IPS-20b (cell line): ENCODE results near the gene SGK1.
"Not testable (repeated sequence)": the region's sequence is repeated elsewhere in the genome, so short reads cannot be mapped to it uniquely, and the experiment has no call there.

Source experiments
- H3K27ac ChIP-seq: one replicate; pipeline ENCODE4 v1.5.1; 2013; ENCODE audit warnings: low read length
- H3K27me3 ChIP-seq: 2 replicates; pipeline ENCODE4 v1.6.1; 2013; ENCODE audit warnings: mild to moderate bottlenecking, low read length, inconsistent platforms; ENCODE audit not compliant: insufficient read depth
- H3K36me3 ChIP-seq: 2 replicates; pipeline ENCODE4 v1.6.1; 2013; ENCODE audit warnings: low read depth, mild to moderate bottlenecking, inconsistent platforms, low read length, moderate library complexity; ENCODE audit not compliant: insufficient read depth
- H3K4me1 ChIP-seq: 2 replicates; pipeline ENCODE4 v1.6.1; 2013; ENCODE audit warnings: mild to moderate bottlenecking, control low read depth, inconsistent platforms, low read length, moderate library complexity; ENCODE audit not compliant: insufficient read depth
- H3K4me3 ChIP-seq: 2 replicates; pipeline ENCODE4 v1.5.1; 2013; ENCODE audit warnings: mild to moderate bottlenecking, low read length, inconsistent platforms
- H3K9ac ChIP-seq: 2 replicates; pipeline ENCODE4 v1.6.1; 2013; ENCODE audit warnings: low read depth, mild to moderate bottlenecking, inconsistent platforms, low read length, moderate library complexity
- H3K9me3 ChIP-seq: 2 replicates; pipeline ENCODE4 v1.6.1; 2013; ENCODE audit warnings: mild to moderate bottlenecking, low read depth, low read length, inconsistent platforms; ENCODE audit not compliant: insufficient read depth

SGK1 gene

GRCh38 chr6:134207421-134207820, 110.5 kb downstream of the SGK1 start:
- no peak overlapping the region for H3K4me3 ChIP-seq
- no peaks in the 10 kb centered on the region for H3K9me3 ChIP-seq
- H3K9ac ChIP-seq: no peak overlapping the region
- H3K4me1 ChIP-seq: no peaks in the 10 kb centered on the region
- no peaks in the 10 kb centered on the region for H3K27me3 ChIP-seq
- H3K36me3 ChIP-seq: no peaks in the 10 kb centered on the region
- H3K27ac ChIP-seq: no peak overlapping the region

- H3K4me3 ChIP-seq: no peak overlapping the region
- no peaks in the 10 kb centered on the region for H3K4me1 ChIP-seq
- H3K27ac ChIP-seq: no peak overlapping the region
- H3K9me3 ChIP-seq: no peaks in the 10 kb centered on the region
- H3K36me3 ChIP-seq: no peaks in the 10 kb centered on the region
- no peak overlapping the region for H3K9ac ChIP-seq
- H3K27me3 ChIP-seq: no peaks in the 10 kb centered on the region
These were observed 112.5 kb downstream of the SGK1 start for GRCh38 chr6:134205366-134205765.

GRCh38 chr6:134204759-134205158, 113.2 kb downstream of the SGK1 start:
- not testable (repeated sequence) for H3K4me3 ChIP-seq, H3K9me3 ChIP-seq, H3K27me3 ChIP-seq, H3K9ac ChIP-seq, H3K4me1 ChIP-seq, H3K27ac ChIP-seq, H3K36me3 ChIP-seq

GRCh38 chr6:134204031-134204430, 113.9 kb downstream of the SGK1 start:
- Histone ChIP-seq H3K27ac (no peak overlapping the region), H3K4me1 (no peaks in the 10 kb centered on the region), H3K4me3 (no peak overlapping the region), H3K27me3 (no peaks in the 10 kb centered on the region), H3K36me3 (no peaks in the 10 kb centered on the region), H3K9ac (no peak overlapping the region), H3K9me3 (no peaks in the 10 kb centered on the region)

GRCh38 chr6:134201716-134202115, 116.2 kb downstream of the SGK1 start:
- Histone ChIP-seq H3K9me3 (no peaks in the 10 kb centered on the region), H3K4me3 (no peak overlapping the region), H3K4me1 (no peaks in the 10 kb centered on the region), H3K27me3 (no peaks in the 10 kb centered on the region), H3K9ac (no peak overlapping the region), H3K27ac (no peak overlapping the region), H3K36me3 (no peaks in the 10 kb centered on the region)

GRCh38 chr6:134199848-134200606, 117.9 kb downstream of the SGK1 start:
- Histone ChIP-seq H3K9me3 (no peaks in the 10 kb centered on the region), H3K27ac (no peak overlapping the region), H3K4me3 (no peak overlapping the region), H3K4me1 (no peaks in the 10 kb centered on the region), H3K27me3 (no peaks in the 10 kb centered on the region), H3K36me3 (no peaks in the 10 kb centered on the region), H3K9ac (no peak overlapping the region)

GRCh38 chr6:134198093-134198492, 119.8 kb downstream of the SGK1 start:
- no peak overlapping the region for H3K27ac ChIP-seq
- H3K27me3 ChIP-seq: no peaks in the 10 kb centered on the region
- no peaks in the 10 kb centered on the region for H3K4me1 ChIP-seq
- no peaks in the 10 kb centered on the region for H3K9me3 ChIP-seq
- no peaks in the 10 kb centered on the region for H3K36me3 ChIP-seq
- no peak overlapping the region for H3K9ac ChIP-seq
- H3K4me3 ChIP-seq: no peak overlapping the region

- H3K4me1 ChIP-seq, H3K27me3 ChIP-seq, H3K9ac ChIP-seq, H3K9me3 ChIP-seq, H3K4me3 ChIP-seq, H3K27ac ChIP-seq, H3K36me3 ChIP-seq: not testable (repeated sequence)
These were observed 120.2 kb downstream of the SGK1 start for GRCh38 chr6:134197685-134198084.

GRCh38 chr6:134196568-134197193, 121.2 kb downstream of the SGK1 start:
- no peak overlapping the region for H3K9ac ChIP-seq
- no peaks in the 10 kb centered on the region for H3K27me3 ChIP-seq
- H3K36me3 ChIP-seq: no peaks in the 10 kb centered on the region
- H3K27ac ChIP-seq: no peak overlapping the region
- peaks cover 4% of the 10 kb centered on the region; the same call in 1 of the 2 replicates for H3K4me1 ChIP-seq
- H3K9me3 ChIP-seq: no peaks in the 10 kb centered on the region
- no peak overlapping the region for H3K4me3 ChIP-seq

- Histone ChIP-seq H3K4me3 (no peak overlapping the region), H3K4me1 (peaks cover 4% of the 10 kb centered on the region; the same call in 1 of the 2 replicates), H3K27me3 (no peaks in the 10 kb centered on the region), H3K9me3 (no peaks in the 10 kb centered on the region), H3K9ac (no peak overlapping the region), H3K27ac (no peak overlapping the region), H3K36me3 (no peaks in the 10 kb centered on the region)
These were observed 121.9 kb downstream of the SGK1 start for GRCh38 chr6:134195985-134196384.

GRCh38 chr6:134195164-134195906, 122.6 kb downstream of the SGK1 start:
- H3K9me3 ChIP-seq: no peaks in the 10 kb centered on the region
- no peaks in the 10 kb centered on the region for H3K27me3 ChIP-seq
- H3K4me1 ChIP-seq: peaks cover 4% of the 10 kb centered on the region; the same call in 1 of the 2 replicates
- no peak overlapping the region for H3K9ac ChIP-seq
- no peak overlapping the region for H3K4me3 ChIP-seq
- H3K36me3 ChIP-seq: no peaks in the 10 kb centered on the region
- no peak overlapping the region for H3K27ac ChIP-seq
